Karpas-422 (cell line): ENCODE data around the gene TRIO. TPM values are rescaled to one million over a fixed set of nuclear protein-coding genes. Genes with fewer than 3 reads are reported as not detected.

ENCODE experiments used
- DNase-seq: peaks from one replicate; pipeline ENCODE4 v3.0.0-alpha.2; 2015
- H2AFZ ChIP-seq: fragments of 200-600 bp; sonication (generic); 2 replicates; pipeline ENCODE4 v1.6.1; 2014; ENCODE audit warnings: antibody characterized with exemption, low read length, mixed read lengths
- H3K27ac ChIP-seq: fragments of 200-600 bp; sonication (generic); 2 replicates; pipeline ENCODE4 v1.5.1; 2014; ENCODE audit warnings: mild to moderate bottlenecking, low read length, moderate library complexity
- H3K27me3 ChIP-seq: fragments of 200-600 bp; sonication (generic); 2 replicates; pipeline ENCODE4 v1.6.1; 2014; ENCODE audit warnings: low read length, mixed read lengths
- H3K36me3 ChIP-seq: fragments of 200-600 bp; sonication (generic); 2 replicates; pipeline ENCODE4 v1.6.1; 2014; ENCODE audit warnings: low read length, mixed read lengths; ENCODE audit not compliant: insufficient read depth
- H3K4me1 ChIP-seq: fragments of 200-600 bp; sonication (generic); 2 replicates; pipeline ENCODE4 v1.6.1; 2014; ENCODE audit warnings: mild to moderate bottlenecking, low read length, mixed read lengths
- H3K4me2 ChIP-seq: fragments of 200-600 bp; sonication (generic); 2 replicates; pipeline ENCODE4 v1.6.1; 2014; ENCODE audit warnings: low read length, low read depth, mild to moderate bottlenecking; ENCODE audit not compliant: poor library complexity, severe bottlenecking
- H3K4me3 ChIP-seq: fragments of 200-600 bp; sonication (generic); 2 replicates; pipeline ENCODE4 v1.5.1; 2014; ENCODE audit warnings: mild to moderate bottlenecking, antibody characterized with exemption, low read length, mixed read lengths
- H3K79me2 ChIP-seq: fragments of 200-600 bp; sonication (generic); 2 replicates; pipeline ENCODE4 v1.6.1; 2014; ENCODE audit warnings: mild to moderate bottlenecking, low read length, mixed read lengths
- H3K9ac ChIP-seq: fragments of 200-600 bp; sonication (generic); 2 replicates; pipeline ENCODE4 v1.6.0; 2014; ENCODE audit warnings: low read length
- H3K9me2 ChIP-seq: fragments of 200-600 bp; sonication (generic), shearing (Covaris generic); replicated peaks from 2 replicates; pipeline ENCODE4 v1.6.0; 2014; ENCODE audit warnings: mild to moderate bottlenecking, low read length, moderate library complexity; ENCODE audit not compliant: insufficient read depth
- H3K9me3 ChIP-seq: fragments of 300-700, 200-600 bp; sonication (generic); 2 replicates; pipeline ENCODE4 v1.6.1; 2014; ENCODE audit warnings: low read length, mixed read lengths
- H4K20me1 ChIP-seq: fragments of 200-600 bp; sonication (generic); 2 replicates; pipeline ENCODE4 v1.6.1; 2014; ENCODE audit warnings: mild to moderate bottlenecking, antibody characterized with exemption, low read length, low read depth; ENCODE audit not compliant: insufficient read depth
- total RNA-seq: library from RNA; depleted of rRNA; stranded (reverse); fragments of >200 nt; shearing (Covaris generic); gene quantifications from 2 replicates; pipeline ENCODE4 v1.2.3, GENCODE V29; 2014; ENCODE audit warnings: low replicate concordance

TRIO gene
- total RNA-seq, 1 experiment from 2014 or later, result 0.04 TPM

DNA sequence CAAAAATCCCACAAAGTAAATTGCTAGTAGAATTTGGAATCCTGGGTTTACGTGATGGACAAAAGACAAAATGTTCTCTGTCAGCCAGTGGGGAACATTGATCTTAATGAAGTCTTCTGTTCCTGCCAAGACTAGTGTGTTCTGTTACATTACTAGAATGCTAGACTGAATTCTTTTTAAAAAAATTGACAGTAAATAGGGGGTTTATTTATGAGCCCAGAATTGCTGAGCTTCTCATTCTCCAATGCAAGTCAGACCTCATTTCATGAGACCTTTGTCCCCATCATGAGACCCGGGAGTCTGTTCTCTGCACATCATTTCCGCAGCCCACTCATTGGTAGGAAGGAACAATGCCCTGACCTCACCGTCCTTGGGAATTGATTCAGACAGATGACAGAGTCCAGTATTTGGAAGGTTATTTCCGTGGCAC, 264.6 kb downstream of the TRIO start:
- Histone ChIP-seq H3K9me3 (no peaks in the 10 kb centered on the region), H3K4me3 (no peak overlapping the region), H3K9me2 (no peaks in the 10 kb centered on the region), H3K4me1 (no peaks in the 10 kb centered on the region), H4K20me1 (no peaks in the 10 kb centered on the region), H2AFZ (no peak overlapping the region), H3K79me2 (no peaks in the 10 kb centered on the region), H3K9ac (no peak overlapping the region), H3K27ac (no peak overlapping the region), H3K36me3 (no peaks in the 10 kb centered on the region), H3K4me2 (no peak overlapping the region), H3K27me3 (no peaks in the 10 kb centered on the region)
- DNase-seq, result no peak

DNA sequence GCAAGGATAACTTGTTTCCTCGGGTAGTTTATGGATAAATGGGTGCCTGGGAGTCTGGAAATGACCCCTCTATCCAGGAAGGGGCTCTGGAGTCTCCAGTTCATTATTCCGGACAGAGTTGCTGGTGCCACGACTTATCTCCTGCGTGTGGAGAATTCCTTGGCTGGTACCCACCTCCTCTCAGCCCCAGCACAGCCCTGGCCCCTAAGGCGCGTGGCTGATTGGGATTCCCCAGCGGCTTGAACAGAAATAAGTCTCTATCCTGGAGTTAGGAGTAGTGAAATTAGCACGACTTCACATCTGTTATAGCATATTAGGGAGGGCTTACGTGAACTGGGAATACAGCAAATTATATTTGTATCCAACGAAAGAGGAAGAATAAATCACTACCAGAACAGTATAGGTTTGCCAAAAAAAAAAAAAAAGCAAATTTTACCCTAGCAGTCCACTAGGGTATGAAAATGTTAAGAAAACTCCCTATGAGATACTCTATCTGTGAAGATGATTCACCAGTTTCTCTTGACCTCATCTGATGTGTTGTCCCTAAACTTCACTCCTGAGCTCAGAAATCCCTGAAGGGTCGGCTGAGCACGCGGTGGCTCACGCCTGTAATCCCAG, 265.9 kb downstream of the TRIO start:
- Histone ChIP-seq H3K4me1 (no peaks in the 10 kb centered on the region), H3K9me3 (no peaks in the 10 kb centered on the region), H3K27ac (no peak overlapping the region), H4K20me1 (no peaks in the 10 kb centered on the region), H3K79me2 (no peaks in the 10 kb centered on the region), H3K36me3 (no peaks in the 10 kb centered on the region), H2AFZ (no peak overlapping the region), H3K9me2 (no peaks in the 10 kb centered on the region), H3K4me2 (no peak overlapping the region), H3K27me3 (no peaks in the 10 kb centered on the region), H3K9ac (no peak overlapping the region), H3K4me3 (no peak overlapping the region)
- no peak for DNase-seq

DNA sequence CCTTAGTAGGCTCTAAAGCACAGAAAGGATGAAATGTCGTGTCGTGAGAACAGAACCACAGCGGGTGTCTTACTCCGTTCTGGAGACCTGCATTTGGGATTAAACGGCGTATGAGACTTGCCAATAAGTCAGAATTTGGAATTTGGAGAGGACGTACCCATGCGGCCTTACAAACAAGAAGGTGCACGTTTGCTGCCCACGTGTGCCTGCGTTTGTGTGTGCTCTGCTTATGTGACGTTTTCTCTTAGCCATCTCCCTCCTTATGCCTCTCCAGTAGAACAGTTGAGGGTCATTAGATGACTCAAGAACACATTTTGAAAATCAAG, 266.9 kb downstream of the TRIO start:
- H3K4me2 ChIP-seq, result no peak overlapping the region
- H3K36me3 ChIP-seq, result no peaks in the 10 kb centered on the region
- H3K79me2 ChIP-seq, result no peaks in the 10 kb centered on the region

DNA sequence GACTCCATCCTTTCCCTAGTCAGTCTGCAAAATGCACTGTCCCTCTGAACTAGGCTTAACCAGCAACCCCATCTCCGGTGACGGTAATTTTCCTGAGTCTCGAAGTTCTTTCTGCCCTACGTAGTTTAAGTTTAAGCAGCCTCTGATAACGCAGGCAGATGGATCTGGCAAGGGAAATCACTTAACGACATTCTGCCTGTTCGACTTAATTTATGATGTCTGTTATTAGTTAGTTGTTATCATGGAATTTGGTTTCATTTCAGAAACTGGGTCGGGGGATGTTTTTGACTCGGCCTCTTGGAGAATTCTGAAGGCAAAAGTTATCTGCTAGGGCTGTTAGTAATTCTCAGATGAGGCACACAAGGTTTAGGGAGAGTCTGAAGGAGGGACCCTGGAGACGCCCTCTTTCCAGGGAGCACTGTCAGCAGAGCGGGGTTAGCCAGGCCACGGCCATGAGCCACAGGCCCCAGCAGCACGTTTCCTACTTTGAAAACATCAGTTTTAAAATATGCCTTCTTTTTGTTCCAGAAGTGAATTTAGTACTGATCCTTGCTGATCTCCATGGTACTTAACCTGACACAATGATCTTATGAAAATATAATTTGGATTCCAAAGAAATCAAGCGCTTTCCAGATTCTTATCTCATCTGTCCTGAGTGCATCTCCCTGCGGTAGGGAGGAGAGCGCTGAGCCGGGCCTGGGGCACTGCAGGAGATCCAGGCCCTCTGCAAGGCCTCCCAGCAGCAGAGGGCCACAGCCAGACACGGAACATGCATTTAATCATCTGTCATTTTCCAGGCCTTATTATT, 267.5 kb downstream of the TRIO start:
- Histone ChIP-seq H3K36me3 (no peaks in the 10 kb centered on the region), H3K4me3 (no peak overlapping the region), H3K79me2 (no peaks in the 10 kb centered on the region), H4K20me1 (no peaks in the 10 kb centered on the region), H3K4me2 (no peak overlapping the region), H2AFZ (no peak overlapping the region), H3K9me3 (no peaks in the 10 kb centered on the region), H3K4me1 (no peaks in the 10 kb centered on the region), H3K27ac (no peak overlapping the region), H3K9ac (no peak overlapping the region), H3K9me2 (no peaks in the 10 kb centered on the region), H3K27me3 (no peaks in the 10 kb centered on the region)
- DNase-seq, result no peak

More for the DNA sequence above, 266.9 kb downstream of the TRIO start:
- H3K9me3 ChIP-seq, result no peaks in the 10 kb centered on the region
- no peak overlapping the region for H3K4me3 ChIP-seq
- H3K9ac ChIP-seq, result no peak overlapping the region
- no peaks in the 10 kb centered on the region for H3K9me2 ChIP-seq
- H3K4me1 ChIP-seq, result no peaks in the 10 kb centered on the region
- no peak overlapping the region for H3K27ac ChIP-seq
- H3K27me3 ChIP-seq, result no peaks in the 10 kb centered on the region
- DNase-seq, result no peak
- H2AFZ ChIP-seq, result no peak overlapping the region
- H4K20me1 ChIP-seq, result no peaks in the 10 kb centered on the region

DNA sequence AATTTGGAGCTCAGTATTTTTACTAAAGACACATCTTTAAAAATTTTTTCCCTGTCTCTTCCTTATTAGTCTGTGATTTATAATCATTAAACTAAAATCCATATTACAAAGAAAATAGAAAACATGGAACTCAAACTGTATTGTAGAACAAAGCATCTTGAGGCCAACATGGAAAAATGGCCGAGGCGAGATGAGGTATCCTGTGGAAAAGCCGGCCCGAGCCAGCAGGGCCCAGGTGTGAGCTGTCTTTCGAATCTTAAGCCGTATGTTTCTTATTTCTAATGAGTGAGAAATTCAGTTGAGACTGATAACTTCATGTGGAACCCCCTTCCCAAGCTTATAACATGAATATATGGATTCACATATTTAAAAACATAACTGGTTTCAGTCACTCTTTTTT, 268.1 kb downstream of the TRIO start:
- Histone ChIP-seq H3K27ac (no peak overlapping the region), H3K27me3 (no peaks in the 10 kb centered on the region)

DNA sequence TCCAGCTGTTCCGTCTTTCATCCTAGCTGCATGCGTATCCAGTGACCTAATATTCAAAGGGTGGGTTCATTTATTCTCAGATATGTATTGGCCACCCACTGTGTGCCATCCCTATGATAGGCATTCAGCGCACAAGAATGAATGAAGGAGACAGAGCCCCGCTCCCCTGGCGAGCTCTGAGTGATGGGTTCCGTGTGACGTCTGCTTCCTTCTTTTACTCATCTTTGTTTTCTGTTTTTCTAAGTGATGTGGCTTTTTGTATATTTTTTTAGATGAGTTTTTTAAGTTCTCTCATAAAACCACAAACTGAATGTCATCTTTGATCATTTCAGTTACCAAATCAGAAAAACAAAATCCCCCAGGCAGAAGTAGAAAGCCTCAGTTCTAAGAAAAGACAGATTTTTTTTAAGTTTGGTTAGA, 270.2 kb downstream of the TRIO start:
- H3K36me3 ChIP-seq, result no peaks in the 10 kb centered on the region
- no peak overlapping the region for H3K27ac ChIP-seq

More for the DNA sequence above, 268.1 kb downstream of the TRIO start:
- no peak overlapping the region for H3K4me2 ChIP-seq
- H3K4me3 ChIP-seq, result no peak overlapping the region
- H3K79me2 ChIP-seq, result no peaks in the 10 kb centered on the region
- H2AFZ ChIP-seq, result no peak overlapping the region
- H3K36me3 ChIP-seq, result no peaks in the 10 kb centered on the region
- H3K4me1 ChIP-seq, result no peaks in the 10 kb centered on the region
- H4K20me1 ChIP-seq, result no peaks in the 10 kb centered on the region
- no peak overlapping the region for H3K9ac ChIP-seq
- H3K9me3 ChIP-seq, result no peaks in the 10 kb centered on the region
- no peaks in the 10 kb centered on the region for H3K9me2 ChIP-seq
- no peak for DNase-seq

DNA sequence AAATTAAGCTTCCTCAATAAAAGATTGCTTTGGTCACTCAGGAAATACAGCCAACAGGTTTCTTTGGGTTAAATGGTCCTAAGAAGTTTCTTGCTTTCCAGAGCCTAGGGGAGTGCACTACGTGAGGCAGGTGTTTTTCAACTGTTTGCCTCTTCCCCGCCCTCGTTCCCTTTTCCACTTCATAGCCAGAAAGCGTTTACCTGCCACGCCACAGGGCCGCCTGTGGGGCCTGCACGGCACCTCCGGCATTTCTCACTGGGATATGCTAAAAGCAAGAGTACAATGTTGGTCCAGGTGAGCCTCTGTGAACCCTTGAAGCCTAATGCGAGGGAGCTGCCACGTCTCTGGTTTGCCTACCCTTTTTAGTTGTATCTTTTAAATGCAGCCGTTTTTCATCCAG, 270.9 kb downstream of the TRIO start:
- Histone ChIP-seq H3K9me3 (no peaks in the 10 kb centered on the region), H3K36me3 (no peaks in the 10 kb centered on the region), H3K4me2 (no peak overlapping the region), H3K27ac (no peak overlapping the region), H2AFZ (no peak overlapping the region), H3K27me3 (no peaks in the 10 kb centered on the region), H3K79me2 (no peaks in the 10 kb centered on the region), H3K9me2 (no peaks in the 10 kb centered on the region), H3K9ac (no peak overlapping the region), H3K4me3 (no peak overlapping the region), H4K20me1 (no peaks in the 10 kb centered on the region), H3K4me1 (no peaks in the 10 kb centered on the region)
- no peak for DNase-seq

More for the DNA sequence above, 270.2 kb downstream of the TRIO start:
- Histone ChIP-seq H3K9me2 (no peaks in the 10 kb centered on the region), H3K4me2 (no peak overlapping the region), H3K9me3 (no peaks in the 10 kb centered on the region), H3K9ac (no peak overlapping the region), H3K79me2 (no peaks in the 10 kb centered on the region), H3K4me1 (no peaks in the 10 kb centered on the region), H4K20me1 (no peaks in the 10 kb centered on the region), H2AFZ (no peak overlapping the region), H3K4me3 (no peak overlapping the region), H3K27me3 (no peaks in the 10 kb centered on the region)
- no peak for DNase-seq

DNA sequence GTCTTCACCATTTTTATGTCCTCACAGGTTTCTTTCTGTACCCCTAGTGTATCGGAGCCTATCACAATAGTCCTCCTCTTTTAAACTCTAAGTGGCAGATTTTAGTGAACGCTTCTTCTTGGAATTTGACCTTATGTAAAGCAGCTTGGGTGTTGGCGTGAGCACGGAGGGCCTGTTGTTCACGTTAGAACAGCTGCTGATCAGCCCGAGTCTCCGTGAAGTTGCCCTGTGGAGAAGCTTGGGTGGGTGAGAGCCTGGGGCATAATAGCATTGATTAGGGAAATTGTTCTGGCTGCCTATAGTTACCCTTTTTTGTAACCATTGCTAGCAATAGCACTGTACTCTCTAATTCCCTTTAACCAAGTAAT, 271.5 kb downstream of the TRIO start:
- Histone ChIP-seq H3K9ac (no peak overlapping the region), H4K20me1 (no peaks in the 10 kb centered on the region), H2AFZ (no peak overlapping the region), H3K27me3 (no peaks in the 10 kb centered on the region), H3K27ac (no peak overlapping the region), H3K4me2 (no peak overlapping the region), H3K79me2 (no peaks in the 10 kb centered on the region), H3K9me3 (no peaks in the 10 kb centered on the region), H3K36me3 (no peaks in the 10 kb centered on the region), H3K4me1 (no peaks in the 10 kb centered on the region), H3K4me3 (no peak overlapping the region), H3K9me2 (no peaks in the 10 kb centered on the region)
- no peak for DNase-seq
